Head of caudate nucleus (tissue), 42 donors: Measurements from ENCODE around the gene PCSK4.
A peak's percentile ranks its signal among the peaks of the same experiment; 100 is the strongest.
"Not testable (repeated sequence)": the region's sequence is repeated elsewhere in the genome, so short reads cannot be mapped to it uniquely, and the experiment has no call there.

Source experiments
- DNase-seq, 42 donors: peaks; one replicate each; pipeline versions ENCODE4 v3.0.0 to v3.0.0-alpha.2; 2020 to 2021; ENCODE audit warnings: mixed read lengths in 7 of 42
- intact Hi-C: fragments of 100-400 bp; cut with DNase I; formaldehyde crosslinking; loops from one replicate; pipeline ENCODE4 v1.15.0; 2022

Gene PCSK4

GRCh38 chr19:1523412-1524286 lies 33.5 kb upstream of the PCSK4 start, which contains the start of gene PLK5:
Gene PLK5, plus strand, starts transcription at chr19:1524077. Its CDS starts 2,920 bp downstream, at chr19:1526997.
- intact Hi-C loops, result no loop called here
- peak in 24 of 42 donors; percentile 7 to 71 (median 34) for DNase-seq

- no peak for DNase-seq
- intact Hi-C loops, result no loop called here
These were observed 32.7 kb upstream of the PCSK4 start for GRCh38 chr19:1522838-1523237.

- intact Hi-C loops, result no loop called here
- DNase-seq, result no peak
These were observed 31.9 kb upstream of the PCSK4 start for GRCh38 chr19:1522061-1522460.

GRCh38 chr19:1521636-1522035 lies 31.5 kb upstream of the PCSK4 start:
- intact Hi-C loops, result no loop called here
- peak; percentile 10 to 84 (median 58) for DNase-seq

- intact Hi-C loops, result no loop called here
- DNase-seq, result no peak
These were observed 30.1 kb upstream of the PCSK4 start for GRCh38 chr19:1520203-1520780.

GRCh38 chr19:1519802-1520201 lies 29.7 kb upstream of the PCSK4 start:
- DNase-seq, intact Hi-C loops: not testable (repeated sequence)

- intact Hi-C loops, result no loop called here
- DNase-seq, result no peak
These were observed 28.3 kb upstream of the PCSK4 start for GRCh38 chr19:1518471-1518870.

GRCh38 chr19:1516395-1516753 lies 26.2 kb upstream of the PCSK4 start:
- intact Hi-C loops, result no loop called here
- no peak for DNase-seq

GRCh38 chr19:1514986-1515721 lies 25.0 kb upstream of the PCSK4 start:
- no peak for DNase-seq
- intact Hi-C loops, result no loop called here

- intact Hi-C loops, result no loop called here
- no peak for DNase-seq
These were observed 24.1 kb upstream of the PCSK4 start for GRCh38 chr19:1514295-1514661.

- intact Hi-C loops, result no loop called here
- no peak for DNase-seq
These were observed 23.5 kb upstream of the PCSK4 start for GRCh38 chr19:1513499-1514294.

GRCh38 chr19:1512671-1513498 lies 22.7 kb upstream of the PCSK4 start, which contains the start of gene ADAMTSL5:
Gene ADAMTSL5, minus strand, starts transcription at chr19:1513019. Its CDS starts 2,076 bp downstream, at chr19:1510943.
- DNase-seq, result no peak
- intact Hi-C loops, result no loop called here

- no peak for DNase-seq
- intact Hi-C loops, result no loop called here
These were observed 21.5 kb upstream of the PCSK4 start for GRCh38 chr19:1511318-1512317.

GRCh38 chr19:1510807-1511206 lies 20.7 kb upstream of the PCSK4 start:
- DNase-seq, result no peak
- intact Hi-C loops, result no loop called here

- intact Hi-C loops, result no loop called here
These were observed 20.3 kb upstream of the PCSK4 start for GRCh38 chr19:1510442-1510806.

GRCh38 chr19:1509602-1510441 lies 19.7 kb upstream of the PCSK4 start:
- intact Hi-C loops, result loop anchor here (2.0 kb wide), 1 partner anchor 19 kb away; the partner anchor contains the start of genes PCSK4 and REEP6
- DNase-seq, result peak in 21 of 42 donors; percentile 23 to 74 (median 47)

More at GRCh38 chr19:1510442-1510806, 20.3 kb upstream of the PCSK4 start:
- no peak for DNase-seq
